GM10266 (cell line): ENCODE data around the gene SPATA22.
"Not testable (repeated sequence)": the region's sequence is repeated elsewhere in the genome, so short reads cannot be mapped to it uniquely, and the experiment has no call there.

Experiments
- DNase-seq: peaks from one replicate; pipeline ENCODE4 v3.0.0; 2012; ENCODE audit errors: extremely low spot score
- TF ChIP-seq, protein P1 (sequence below): IDR thresholded peaks from 2 replicates; pipeline ENCODE4 v1.5.1; 2012; ENCODE audit warnings: mild to moderate bottlenecking, low read depth; ENCODE audit not compliant: control insufficient read depth, insufficient read depth; ENCODE audit errors: missing control alignments

The SPATA22 gene

DNA sequence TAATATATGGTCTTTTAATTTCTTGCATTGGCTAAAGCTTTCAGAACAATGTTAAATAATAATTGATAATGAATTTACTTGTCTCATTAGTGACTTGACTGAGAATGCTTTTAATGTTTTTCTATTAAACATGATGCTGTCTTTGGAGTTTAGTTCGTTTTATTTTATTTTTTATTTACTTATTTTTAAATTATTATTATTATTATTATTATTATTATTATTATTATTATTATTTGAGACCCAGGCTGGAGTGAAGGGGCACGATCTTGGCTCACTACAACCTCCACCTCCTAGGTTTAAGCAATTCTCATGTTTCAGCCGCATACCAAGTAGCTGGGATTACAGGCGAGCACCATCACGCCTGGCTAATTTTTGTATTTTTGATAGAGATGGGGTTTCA lies 56.0 kb downstream of the SPATA22 start:
- no peak for DNase-seq
- TF ChIP-seq, protein P1, sequence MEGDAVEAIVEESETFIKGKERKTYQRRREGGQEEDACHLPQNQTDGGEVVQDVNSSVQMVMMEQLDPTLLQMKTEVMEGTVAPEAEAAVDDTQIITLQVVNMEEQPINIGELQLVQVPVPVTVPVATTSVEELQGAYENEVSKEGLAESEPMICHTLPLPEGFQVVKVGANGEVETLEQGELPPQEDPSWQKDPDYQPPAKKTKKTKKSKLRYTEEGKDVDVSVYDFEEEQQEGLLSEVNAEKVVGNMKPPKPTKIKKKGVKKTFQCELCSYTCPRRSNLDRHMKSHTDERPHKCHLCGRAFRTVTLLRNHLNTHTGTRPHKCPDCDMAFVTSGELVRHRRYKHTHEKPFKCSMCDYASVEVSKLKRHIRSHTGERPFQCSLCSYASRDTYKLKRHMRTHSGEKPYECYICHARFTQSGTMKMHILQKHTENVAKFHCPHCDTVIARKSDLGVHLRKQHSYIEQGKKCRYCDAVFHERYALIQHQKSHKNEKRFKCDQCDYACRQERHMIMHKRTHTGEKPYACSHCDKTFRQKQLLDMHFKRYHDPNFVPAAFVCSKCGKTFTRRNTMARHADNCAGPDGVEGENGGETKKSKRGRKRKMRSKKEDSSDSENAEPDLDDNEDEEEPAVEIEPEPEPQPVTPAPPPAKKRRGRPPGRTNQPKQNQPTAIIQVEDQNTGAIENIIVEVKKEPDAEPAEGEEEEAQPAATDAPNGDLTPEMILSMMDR, result no peak

DNA sequence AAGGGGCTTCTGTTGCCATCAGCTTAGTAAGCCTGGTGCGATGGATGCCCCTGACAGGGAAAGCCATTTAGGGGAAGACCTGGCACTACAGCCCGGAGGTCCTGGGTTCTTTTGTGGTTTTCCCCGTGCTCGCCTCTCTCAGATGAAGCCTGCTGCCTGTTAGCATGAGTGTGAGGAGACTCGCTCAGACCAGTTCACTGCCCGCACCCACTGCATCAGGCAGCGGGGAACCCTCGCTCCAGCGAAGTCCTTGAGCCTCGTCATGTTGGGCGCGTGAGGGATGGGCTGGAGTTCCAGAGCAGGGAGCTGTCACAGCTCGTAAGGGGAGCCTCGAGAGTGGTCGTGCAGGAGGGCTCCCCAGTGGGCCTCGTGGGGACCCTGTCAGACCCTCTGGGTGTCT lies 59.4 kb downstream of the SPATA22 start:
- not testable (repeated sequence) for DNase-seq

GRCh38 chr17:3411070-3411469 lies 60.5 kb downstream of the SPATA22 start, which contains the start of gene OR3A3:
TSS of gene OR3A3 (plus strand) at chr17:3411370.
- TF ChIP-seq, protein P1, result no peak
- no peak for DNase-seq

DNA sequence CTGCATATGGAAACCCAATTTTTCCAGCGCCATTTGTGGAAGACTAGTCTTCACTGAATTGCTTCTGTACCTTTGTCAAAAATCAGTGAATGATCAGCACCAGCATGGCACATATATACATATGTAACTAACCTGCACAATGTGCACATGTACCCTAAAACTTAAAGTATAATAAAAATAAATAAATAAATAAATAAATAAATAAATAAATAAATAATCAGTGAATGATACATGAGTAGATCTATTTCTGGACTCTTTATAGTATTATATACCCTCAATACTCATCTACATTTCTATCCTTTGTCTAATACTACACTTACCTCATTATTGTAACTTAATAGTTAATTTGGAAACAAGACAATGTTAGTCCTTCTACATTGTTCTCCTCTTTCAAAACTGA lies 67.8 kb downstream of the SPATA22 start:
- DNase-seq, result not testable (repeated sequence)

- no peak for DNase-seq
- TF ChIP-seq, protein P1, result no peak
Observed at GRCh38 chr17:3401786-3402185, 69.8 kb downstream of the SPATA22 start.

GRCh38 chr17:3400055-3400454 lies 71.6 kb downstream of the SPATA22 start:
- no peak for DNase-seq
- TF ChIP-seq, protein P1, result no peak

DNA sequence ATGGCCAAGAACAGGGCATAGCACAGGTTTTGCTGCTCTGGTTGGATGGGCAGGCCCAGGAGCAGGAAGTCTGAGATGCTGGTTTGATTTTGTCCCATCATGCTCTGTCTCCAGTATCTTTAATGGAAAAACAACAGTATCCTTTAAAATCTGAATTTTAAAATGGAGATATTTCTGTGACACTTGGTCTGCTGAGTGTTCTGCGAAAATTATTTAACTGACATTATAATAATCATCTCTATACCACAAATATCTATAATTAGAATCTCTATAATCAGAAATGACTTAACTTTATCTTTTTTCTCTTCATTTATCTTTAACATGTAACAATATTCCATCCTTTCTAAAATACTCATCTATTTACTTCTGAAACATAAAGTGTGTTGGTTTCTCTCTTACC lies 73.3 kb downstream of the SPATA22 start, which contains the start of gene OR1E1:
Gene OR1E1, minus strand, starts transcription at position 101 of the 400 bp plus-strand sequence. Its CDS starts 0 bp downstream, at position 101.
- TF ChIP-seq, protein P1, result no peak
- no peak for DNase-seq

DNA sequence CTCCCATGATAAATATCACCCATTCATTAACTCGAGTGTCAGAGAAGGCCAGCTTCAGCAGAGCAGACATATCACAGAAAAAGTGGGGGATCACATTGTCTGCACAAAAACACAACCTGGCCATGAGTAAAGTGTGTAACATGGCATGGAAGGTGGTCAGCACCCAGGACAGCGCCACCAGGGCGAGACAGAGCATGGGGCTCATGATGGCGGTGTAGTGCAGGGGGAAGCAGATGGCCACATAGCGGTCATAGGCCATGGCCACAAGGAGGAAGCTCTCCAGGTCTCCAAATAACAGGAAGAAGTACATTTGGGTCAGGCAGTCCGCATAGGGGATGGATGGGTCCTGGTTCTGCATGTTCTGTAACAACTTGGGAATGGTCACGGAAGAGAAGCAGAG lies 73.8 kb downstream of the SPATA22 start:
- not testable (repeated sequence) for DNase-seq
